ENCODE data around the gene KCNH2.

KCNH2 gene

GRCh38 chr7:150981644-150982043 lies 3.5 kb upstream of the KCNH2 start:
- no peak for DNase-seq (ENCODE audit: low read depth)
- no peak overlapping the region for H3K4me3 ChIP-seq (ENCODE audit: low read depth, low read length)
- TF ChIP-seq POLR2A (IDR thresholded peaks at IDR 0.05; ENCODE audit: extremely low read depth, insufficient read length) (no peak), MAX (IDR thresholded peaks at IDR 0.05; ENCODE audit: low read depth, low read length) (no peak), CTCF (IDR thresholded peaks at IDR 0.05; ENCODE audit: low read depth, low read length) (no peak), MYC (IDR thresholded peaks at IDR 0.05; ENCODE audit: low read depth, low read length) (no peak)

GRCh38 chr7:150980663-150981062 lies 2.5 kb upstream of the KCNH2 start:
- H3K4me3 ChIP-seq (ENCODE audit: low read depth, low read length): no peak overlapping the region
- no peak for TF ChIP-seq MYC (IDR thresholded peaks at IDR 0.05; ENCODE audit: low read depth, low read length)
- no peak for TF ChIP-seq CTCF (IDR thresholded peaks at IDR 0.05; ENCODE audit: low read depth, low read length)
- no peak for TF ChIP-seq POLR2A (IDR thresholded peaks at IDR 0.05; ENCODE audit: extremely low read depth, insufficient read length)
- TF ChIP-seq MAX (IDR thresholded peaks at IDR 0.05; ENCODE audit: low read depth, low read length): no peak
- DNase-seq (ENCODE audit: low read depth): no peak

- no peak for DNase-seq (ENCODE audit: low read depth)
- H3K4me3 ChIP-seq (ENCODE audit: low read depth, low read length): no peak overlapping the region
- TF ChIP-seq MYC (IDR thresholded peaks at IDR 0.05; ENCODE audit: low read depth, low read length): no peak
- no peak for TF ChIP-seq MAX (IDR thresholded peaks at IDR 0.05; ENCODE audit: low read depth, low read length)
- TF ChIP-seq POLR2A (IDR thresholded peaks at IDR 0.05; ENCODE audit: extremely low read depth, insufficient read length): no peak
- TF ChIP-seq CTCF (IDR thresholded peaks at IDR 0.05; ENCODE audit: low read depth, low read length): no peak
Measured at GRCh38 chr7:150979713-150980390, 1.7 kb upstream of the KCNH2 start.

GRCh38 chr7:150977382-150978125 lies 567 bp downstream of the KCNH2 start:
- TF ChIP-seq POLR2A (IDR thresholded peaks at IDR 0.05; ENCODE audit: extremely low read depth, insufficient read length) (no peak), MAX (IDR thresholded peaks at IDR 0.05; ENCODE audit: low read depth, low read length) (no peak), CTCF (IDR thresholded peaks at IDR 0.05; ENCODE audit: low read depth, low read length) (no peak), MYC (IDR thresholded peaks at IDR 0.05; ENCODE audit: low read depth, low read length) (no peak)
- no peak overlapping the region for H3K4me3 ChIP-seq (ENCODE audit: low read depth, low read length)
- DNase-seq (ENCODE audit: low read depth): no peak

GRCh38 chr7:150976529-150977381 lies 1.4 kb downstream of the KCNH2 start:
- TF ChIP-seq MYC (IDR thresholded peaks at IDR 0.05; ENCODE audit: low read depth, low read length) (no peak), CTCF (IDR thresholded peaks at IDR 0.05; ENCODE audit: low read depth, low read length) (no peak), POLR2A (IDR thresholded peaks at IDR 0.05; ENCODE audit: extremely low read depth, insufficient read length) (no peak), MAX (IDR thresholded peaks at IDR 0.05; ENCODE audit: low read depth, low read length) (no peak)
- no peak for DNase-seq (ENCODE audit: low read depth)
- H3K4me3 ChIP-seq (ENCODE audit: low read depth, low read length): no peak overlapping the region
